Measurements from ENCODE around the gene DSCAM.
"Not testable (repeated sequence)": the region's sequence is repeated elsewhere in the genome, so short reads cannot be mapped to it uniquely, and the experiment has no call there.

The DSCAM gene

DNA sequence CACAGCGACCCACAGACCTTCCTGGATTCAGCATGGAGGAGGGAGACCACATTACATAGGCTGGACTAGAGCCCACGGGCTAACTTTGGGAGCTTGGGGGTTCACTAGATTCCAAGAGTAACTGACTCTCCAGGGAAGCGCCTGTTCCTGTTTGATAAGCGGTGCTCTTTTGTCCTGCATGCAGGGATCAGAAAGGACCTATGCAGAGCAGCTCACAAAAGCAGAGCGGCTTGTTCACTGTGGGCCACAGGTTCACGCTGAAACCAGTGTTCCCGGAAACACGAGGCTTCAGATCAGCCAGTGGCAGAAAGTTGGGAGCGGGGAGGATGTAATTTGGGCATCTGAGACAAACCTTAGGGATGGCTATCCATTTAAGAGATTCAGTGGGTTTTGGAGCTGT is 575.8 kb downstream of the DSCAM start:
- no peak overlapping the region for H3K4me3 ChIP-seq (ENCODE audit: control insufficient read depth, low read depth, low read length)
- no peak for TF ChIP-seq CTCF (IDR thresholded peaks at IDR 0.05; ENCODE audit: control insufficient read depth, insufficient read depth, low read depth, low read length, missing control alignments)
- no peak for DNase-seq (ENCODE audit: low read depth)

- H3K4me3 ChIP-seq (ENCODE audit: control insufficient read depth, low read depth, low read length), result no peak overlapping the region
- DNase-seq (ENCODE audit: low read depth), result no peak
- TF ChIP-seq CTCF (IDR thresholded peaks at IDR 0.05; ENCODE audit: control insufficient read depth, insufficient read depth, low read depth, low read length, missing control alignments), result no peak
Measured at GRCh38 chr21:40270047-40270446, 576.9 kb downstream of the DSCAM start.

- H3K4me3 ChIP-seq (ENCODE audit: control insufficient read depth, low read depth, low read length), result no peak overlapping the region
- DNase-seq (ENCODE audit: low read depth), result no peak
- TF ChIP-seq CTCF (IDR thresholded peaks at IDR 0.05; ENCODE audit: control insufficient read depth, insufficient read depth, low read depth, low read length, missing control alignments), result no peak
Measured at GRCh38 chr21:40269239-40269638, 577.7 kb downstream of the DSCAM start.

DNA sequence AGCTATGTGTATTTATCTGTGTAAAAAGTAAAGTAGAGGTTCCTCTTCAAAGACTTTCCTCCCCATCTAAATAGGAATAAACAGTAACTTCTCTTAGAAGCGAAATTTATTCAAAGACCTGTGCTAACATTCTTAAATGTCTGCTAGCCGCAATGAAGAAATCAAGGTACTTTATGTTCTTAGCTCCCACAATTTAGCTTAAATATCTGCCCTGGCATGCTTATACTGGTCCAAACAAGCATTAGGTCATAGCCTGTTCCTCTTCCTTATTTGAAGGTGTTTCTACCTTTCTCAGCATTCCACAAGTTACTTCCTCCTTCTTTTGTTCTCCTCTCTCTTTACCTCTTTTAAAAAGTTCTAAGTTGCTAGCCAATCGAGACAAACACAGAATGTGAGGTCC is 588.5 kb downstream of the DSCAM start:
- H3K4me3 ChIP-seq (ENCODE audit: control insufficient read depth, low read depth, low read length); DNase-seq (ENCODE audit: low read depth): not testable (repeated sequence)

DNA sequence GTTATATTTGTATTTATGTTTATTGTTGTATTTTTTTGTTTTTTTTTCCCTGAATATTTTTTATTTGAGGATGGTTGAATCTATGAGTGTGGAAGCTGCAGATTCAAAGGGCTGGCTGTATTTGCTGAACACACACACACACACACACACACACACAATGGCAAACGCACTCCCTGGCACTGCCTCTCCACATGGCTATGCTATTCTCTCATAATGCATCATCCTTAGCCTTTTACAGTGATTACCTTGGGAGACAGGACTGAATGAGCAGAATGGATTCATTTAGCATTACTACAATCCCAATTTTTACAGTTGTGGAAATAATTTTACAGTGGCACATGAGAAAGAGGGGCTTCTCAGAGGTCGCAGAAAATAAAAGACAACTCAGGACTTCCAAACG is 589.6 kb downstream of the DSCAM start:
- no peak for DNase-seq (ENCODE audit: low read depth)
- no peak overlapping the region for H3K4me3 ChIP-seq (ENCODE audit: control insufficient read depth, low read depth, low read length)
- TF ChIP-seq CTCF (IDR thresholded peaks at IDR 0.05; ENCODE audit: control insufficient read depth, insufficient read depth, low read depth, low read length, missing control alignments), result no peak

- TF ChIP-seq CTCF (IDR thresholded peaks at IDR 0.05; ENCODE audit: control insufficient read depth, insufficient read depth, low read depth, low read length, missing control alignments), result no peak
- H3K4me3 ChIP-seq (ENCODE audit: control insufficient read depth, low read depth, low read length), result no peak overlapping the region
- no peak for DNase-seq (ENCODE audit: low read depth)
Measured at GRCh38 chr21:40255518-40256444, 591.2 kb downstream of the DSCAM start.
